ENCODE measurements around the gene NCAM1. TPM values are rescaled to one million over a fixed set of nuclear protein-coding genes. Genes with fewer than 3 reads are reported as not detected.

Gene NCAM1
- total RNA-seq, 1 experiment from 2014 or later: 12.0 TPM

GRCh38 chr11:113313601-113314000 lies 352.4 kb downstream of the NCAM1 start:
- ChIA-PET CTCF (no interaction called here), POLR2A (ENCODE audit: low non-redundant PET) (interaction anchor here (0.6 kb wide), 1 partner anchor 948 kb away, joined by 3 read pairs; no protein-coding TSS in a partner anchor)
- Histone ChIP-seq H3K4me3 (ENCODE audit: low read depth, low read length, poor library complexity, severe bottlenecking) (no peak overlapping the region), H3K27me3 (replicated peaks; ENCODE audit: insufficient read depth, low read depth, low read length, poor library complexity) (no peaks in the 10 kb centered on the region), H3K36me3 (ENCODE audit: insufficient read depth, low read length, poor library complexity, severe bottlenecking) (no peaks in the 10 kb centered on the region), H3K9me3 (ENCODE audit: low read depth, low read length, poor library complexity, severe bottlenecking) (no peaks in the 10 kb centered on the region), H3K4me1 (ENCODE audit: insufficient read depth, low read length, poor library complexity, severe bottlenecking) (no peaks in the 10 kb centered on the region), H3K27ac (ENCODE audit: low read depth, low read length, poor library complexity, severe bottlenecking) (no peak overlapping the region)
- no peak for DNase-seq (ENCODE audit: low spot score)
- TF ChIP-seq EZH2 (IDR thresholded peaks at IDR 0.05; ENCODE audit: borderline replicate concordance, low read depth, low read length, poor library complexity, severe bottlenecking) (no peak), CTCF (conservative IDR thresholded peaks at IDR 0.05; ENCODE audit: low read depth, low read length) (no peak)
- intact Hi-C loops (cut with micrococcal nuclease; ENCODE audit: unreplicated experiment): no loop called here
- no TSS peak for BruUV-seq (replicated peaks)

- DNase-seq (ENCODE audit: low spot score): no peak
- Histone ChIP-seq H3K27ac (ENCODE audit: low read depth, low read length, poor library complexity, severe bottlenecking) (no peak overlapping the region), H3K4me3 (ENCODE audit: low read depth, low read length, poor library complexity, severe bottlenecking) (no peak overlapping the region), H3K36me3 (ENCODE audit: insufficient read depth, low read length, poor library complexity, severe bottlenecking) (no peaks in the 10 kb centered on the region), H3K27me3 (replicated peaks; ENCODE audit: insufficient read depth, low read depth, low read length, poor library complexity) (no peaks in the 10 kb centered on the region), H3K9me3 (ENCODE audit: low read depth, low read length, poor library complexity, severe bottlenecking) (no peaks in the 10 kb centered on the region), H3K4me1 (ENCODE audit: insufficient read depth, low read length, poor library complexity, severe bottlenecking) (no peaks in the 10 kb centered on the region)
- POLR2A ChIA-PET (ENCODE audit: low non-redundant PET): no interaction called here
- CTCF ChIA-PET: no interaction called here
- BruUV-seq (replicated peaks): no TSS peak
- TF ChIP-seq EZH2 (IDR thresholded peaks at IDR 0.05; ENCODE audit: borderline replicate concordance, low read depth, low read length, poor library complexity, severe bottlenecking): no peak
- TF ChIP-seq CTCF (conservative IDR thresholded peaks at IDR 0.05; ENCODE audit: low read depth, low read length): no peak
- intact Hi-C loops (cut with micrococcal nuclease; ENCODE audit: unreplicated experiment): no loop called here
These were observed 352.8 kb downstream of the NCAM1 start for GRCh38 chr11:113314065-113314388.

- DNase-seq (ENCODE audit: low spot score): no peak
- H3K4me3 ChIP-seq (ENCODE audit: low read depth, low read length, poor library complexity, severe bottlenecking): no peak within 1 kb of the TSS
- BruUV-seq (replicated peaks): no TSS peak
- no peaks in the 10 kb centered on the region for H3K27me3 ChIP-seq (replicated peaks; ENCODE audit: insufficient read depth, low read depth, low read length, poor library complexity)
- H3K4me1 ChIP-seq (ENCODE audit: insufficient read depth, low read length, poor library complexity, severe bottlenecking): no peaks in the 10 kb centered on the region
- intact Hi-C loops (cut with micrococcal nuclease; ENCODE audit: unreplicated experiment): loop anchor here (5.0 kb wide), 1 partner anchor 233 kb away; no protein-coding TSS in a partner anchor
- CTCF ChIA-PET: no interaction called here
- POLR2A ChIA-PET (ENCODE audit: low non-redundant PET): no interaction called here
- no peak for TF ChIP-seq EZH2 (IDR thresholded peaks at IDR 0.05; ENCODE audit: borderline replicate concordance, low read depth, low read length, poor library complexity, severe bottlenecking)
- no peak for TF ChIP-seq CTCF (conservative IDR thresholded peaks at IDR 0.05; ENCODE audit: low read depth, low read length)
- no peaks in the 10 kb centered on the region for H3K9me3 ChIP-seq (ENCODE audit: low read depth, low read length, poor library complexity, severe bottlenecking)
- no peak within 1 kb of the TSS for H3K27ac ChIP-seq (ENCODE audit: low read depth, low read length, poor library complexity, severe bottlenecking)
- H3K36me3 ChIP-seq (ENCODE audit: insufficient read depth, low read length, poor library complexity, severe bottlenecking): no peaks in the 10 kb centered on the region
These were observed 353.4 kb downstream of the NCAM1 start, which contains the start of gene TTC12 for GRCh38 chr11:113314389-113315301. Gene TTC12 (plus strand): TSS chr11:113314583. CDS start chr11:113316258, 1,675 bp downstream.
